PC-9 (cell line): ENCODE measurements around the gene CTSW. TPM values are rescaled to one million over a fixed set of nuclear protein-coding genes. Genes with fewer than 3 reads are reported as not detected.
A peak's percentile ranks its signal among the peaks of the same experiment; 100 is the strongest.

Experiments used
- BruUV-seq: library from RNA; stranded (reverse); fragments of 400-500 nt; replicated peaks from 2 replicates; lab custom pipeline; 2021; lab: Mats Ljungman, UMichigan
- CTCF ChIA-PET: fragments of 300-600 bp; sonication (Branson Sonifier 250); formaldehyde crosslinking; loops from one replicate; lab custom pipeline; 2022; ENCODE audit warnings: antibody characterized with exemption; lab: Charles Lee
- POLR2A ChIA-PET: fragments of 300-600 bp; sonication (Branson Sonifier 250); formaldehyde crosslinking; loops from one replicate; lab custom pipeline; 2022; ENCODE audit warnings: antibody characterized with exemption; ENCODE audit not compliant: unreplicated experiment; lab: Charles Lee
- DNase-seq, 2 experiments: peaks; one replicate each; pipeline versions ENCODE4 v3.0.0 to v3.0.0-alpha.2; 2015 to 2022; ENCODE audit warnings: mixed read lengths in 1 of 2
- H2AFZ ChIP-seq: fragments of 200-600 bp; sonication (generic); 2 replicates; pipeline ENCODE4 v1.8.1; 2017; ENCODE audit warnings: antibody characterized with exemption
- H3F3A ChIP-seq: fragments of 200-600 bp; sonication (generic); 2 replicates; pipeline ENCODE4 v1.8.1; 2017; ENCODE audit warnings: antibody characterized with exemption, mild to moderate bottlenecking, low read depth; ENCODE audit not compliant: insufficient read depth
- H3K27ac ChIP-seq: fragments of 200-600 bp; sonication (generic); 2 replicates; pipeline ENCODE4 v1.6.1; 2016; ENCODE audit warnings: mixed run types
- H3K27me3 ChIP-seq: fragments of 200-600 bp; sonication (generic); 2 replicates; pipeline ENCODE4 v1.6.1; 2016; ENCODE audit warnings: low read depth, mixed run types; ENCODE audit not compliant: insufficient read depth
- H3K36me3 ChIP-seq: fragments of 200-600 bp; sonication (generic); 2 replicates; pipeline ENCODE4 v1.6.1; 2016; ENCODE audit warnings: low read depth, mixed run types
- H3K4me1 ChIP-seq: fragments of 200-600 bp; sonication (generic); replicated peaks from 2 replicates; pipeline ENCODE4 v1.6.1; 2016; ENCODE audit warnings: mixed run types; ENCODE audit not compliant: insufficient read depth
- H3K4me2 ChIP-seq: fragments of 200-600 bp; sonication (generic); 2 replicates; pipeline ENCODE4 v1.6.1; 2017; ENCODE audit warnings: mixed run types
- H3K4me3 ChIP-seq: fragments of 200-600 bp; sonication (generic); 2 replicates; pipeline ENCODE4 v1.6.1; 2016; ENCODE audit warnings: mixed run types
- H3K79me2 ChIP-seq: fragments of 200-600 bp; sonication (generic); 2 replicates; pipeline ENCODE4 v1.6.1; 2017; ENCODE audit warnings: low read depth, mixed run types
- H3K9me2 ChIP-seq: fragments of 200-600 bp; sonication (generic); 2 replicates; pipeline ENCODE4 v1.8.1; 2017; ENCODE audit warnings: mild to moderate bottlenecking; ENCODE audit not compliant: insufficient read depth
- H3K9me3 ChIP-seq: fragments of 200-600 bp; sonication (generic); 2 replicates; pipeline ENCODE4 v1.8.1; 2016; ENCODE audit warnings: low read depth; ENCODE audit not compliant: insufficient read depth
- H4K20me1 ChIP-seq: fragments of 200-600 bp; sonication (generic); 2 replicates; pipeline ENCODE4 v1.8.1; 2017; ENCODE audit not compliant: insufficient read depth
- CTCF ChIP-seq: fragments of 200-600 bp; sonication (generic); conservative IDR thresholded peaks from 2 replicates; pipeline ENCODE4 v1.6.1; 2017; ENCODE audit warnings: mixed run types, antibody characterized with exemption, mild to moderate bottlenecking, moderate library complexity
- EZH2 ChIP-seq: fragments of 200-600 bp; sonication (generic); IDR thresholded peaks from 2 replicates; pipeline ENCODE4 v1.8.0; 2017; ENCODE audit warnings: antibody characterized with exemption, low read depth
- intact Hi-C: fragments of 100-400 bp; cut with micrococcal nuclease; formaldehyde crosslinking; loops from one replicate; pipeline ENCODE4 v1.10.0; 2022; ENCODE audit not compliant: unreplicated experiment
- total RNA-seq: library from RNA; stranded (reverse); gene quantifications from 2 replicates; pipeline ENCODE4 v1.2.3, GENCODE V29; 2021

The CTSW gene
- total RNA-seq, 1 experiment from 2014 or later = not detected

- H2AFZ ChIP-seq = peak overlapping the region; percentile 94
- H3K9me3 ChIP-seq = no peaks in the 10 kb centered on the region
- H3K79me2 ChIP-seq = peaks cover 31% of the 10 kb centered on the region
- intact Hi-C loops = loop anchor here (1.0 to 10.0 kb wide), 7 partner anchors 28 to 250 kb away; partner anchors contain the start of genes C11orf68, DRAP1, SART1 and SIPA1
- no peaks in the 10 kb centered on the region for H3K27me3 ChIP-seq
- H3K9me2 ChIP-seq = no peaks in the 10 kb centered on the region
- H3K27ac ChIP-seq = peak overlapping the region; percentile 26; the same call in 1 of the 2 replicates
- peak overlapping the region; percentile 98 for H3K4me2 ChIP-seq
- peaks cover 18% of the 10 kb centered on the region; the same call in 1 of the 2 replicates for H3K36me3 ChIP-seq
- ChIA-PET POLR2A (interaction anchor here (0.5 to 1.1 kb wide), 14 partner anchors 9 to 774 kb away, joined by 3 to 29 read pairs (median 6); partner anchors contain the start of genes EIF1AD, FOSL1, KAT5 and MUS81), CTCF (interaction anchor here (0.6 to 3.2 kb wide), 19 partner anchors 9 to 741 kb away, joined by 3 to 24 read pairs (median 4); partner anchors contain the start of genes MUS81 and SART1)
- no peak for TF ChIP-seq EZH2
- no peak for TF ChIP-seq CTCF
- H3K4me3 ChIP-seq = peak overlapping the region; percentile 80
- peaks cover 63% of the 10 kb centered on the region for H3F3A ChIP-seq
- H3K4me1 ChIP-seq = peaks cover 28% of the 10 kb centered on the region
- BruUV-seq = TSS peak; percentile 4
- DNase-seq = no peak
- 0 out of 2 replicates have a peak, but pooled peaks cover 6% of the 10 kb centered on the region for H4K20me1 ChIP-seq
These were observed 8.1 kb downstream of the CTSW start for GRCh38 chr11:65887723-65888162.

GRCh38 chr11:65888163-65888814, 8.7 kb downstream of the CTSW start, which contains the start of gene FIBP:
TSS of gene FIBP (minus strand) at chr11:65888471. CDS start at chr11:65888418, 53 bp downstream.
- intact Hi-C loops = loop anchor here (1.0 to 10.0 kb wide), 7 partner anchors 29 to 251 kb away; partner anchors contain the start of genes C11orf68, DRAP1, SART1 and SIPA1
- TF ChIP-seq CTCF (peak; percentile 90), EZH2 (no peak)
- ChIA-PET CTCF (interaction anchor here (0.6 to 3.2 kb wide), 19 partner anchors 9 to 742 kb away, joined by 3 to 24 read pairs (median 4); partner anchors contain the start of genes MUS81 and SART1), POLR2A (interaction anchor here (0.5 to 1.1 kb wide), 18 partner anchors 10 to 1487 kb away, joined by 3 to 29 read pairs (median 6); partner anchors contain the start of genes EIF1AD, FOSL1, KAT5 and MUS81)
- no peaks in the 10 kb centered on the region for H3K9me2 ChIP-seq
- H3K27me3 ChIP-seq = no peaks in the 10 kb centered on the region
- DNase-seq = peak; percentile 92 to 97
- no peaks in the 10 kb centered on the region for H3K9me3 ChIP-seq
- BruUV-seq = no TSS peak
- H3K27ac ChIP-seq = peak within 1 kb of the TSS; percentile 51
- peak within 1 kb of the TSS; percentile 98 for H3K4me2 ChIP-seq
- H2AFZ ChIP-seq = peak within 1 kb of the TSS; percentile 94
- H3K79me2 ChIP-seq = peaks cover 36% of the 10 kb centered on the region
- peaks cover 28% of the 10 kb centered on the region for H3K4me1 ChIP-seq
- peaks cover 18% of the 10 kb centered on the region; the same call in 1 of the 2 replicates for H3K36me3 ChIP-seq
- peak within 1 kb of the TSS; percentile 80 for H3K4me3 ChIP-seq
- peaks cover 69% of the 10 kb centered on the region for H3F3A ChIP-seq
- H4K20me1 ChIP-seq = 0 out of 2 replicates have a peak, but pooled peaks cover 6% of the 10 kb centered on the region
